ENCODE data around the gene UNC13B. TPM values are rescaled to one million over a fixed set of nuclear protein-coding genes. Genes with fewer than 3 reads are reported as not detected.

Gene UNC13B
- total RNA-seq, 1 experiment from 2014 or later = 17.6 TPM

- ATAC-seq (no peak), DNase-seq (ENCODE audit: low read depth, low spot score) (no peak)
- POLR2A ChIA-PET = no interaction called here
- Histone ChIP-seq H3K9me2 (ENCODE audit: insufficient read depth) (no peaks in the 10 kb centered on the region), H3K79me2 (ENCODE audit: insufficient read depth, low read length) (no peaks in the 10 kb centered on the region), H3K27me3 (ENCODE audit: insufficient read depth, low read length) (no peaks in the 10 kb centered on the region), H3K4me3 (replicated peaks in 1 of 2; ENCODE audit: low read depth in 1 of 2, low read length in 2 of 2) (no peak overlapping the region), H3K4me1 (ENCODE audit: control insufficient read depth in 1 of 2, insufficient read depth in 2 of 2, low read length in 2 of 2) (no peaks in the 10 kb centered on the region), H2AFZ (ENCODE audit: low read depth, low read length, poor library complexity, severe bottlenecking) (no peak overlapping the region), H3K36me3 (ENCODE audit: control insufficient read depth in 1 of 2, insufficient read depth in 2 of 2, low read length in 2 of 2) (no peaks in the 10 kb centered on the region; a peak in 1 of 4 replicates), H3K9ac (ENCODE audit: low read length) (no peak overlapping the region), H4K20me1 (ENCODE audit: insufficient read depth) (no peaks in the 10 kb centered on the region), H3K27ac (ENCODE audit: low read depth, low read length) (no peak overlapping the region), H3K4me2 (ENCODE audit: low read length) (no peak overlapping the region), H3K9me3 (ENCODE audit: control insufficient read depth in 1 of 2, insufficient read depth in 1 of 2, low read depth in 1 of 2, low read length in 2 of 2) (no peaks in the 10 kb centered on the region)
- CTCF ChIA-PET = no interaction called here
- RAD21 ChIA-PET (ENCODE audit: low non-redundant PET in 1 of 2, low total read pairs in 2 of 2, uncharacterized antibody in 2 of 2, unreplicated experiment in 2 of 2) = no interaction called here
- BruUV-seq (replicated peaks) = no TSS peak
- TF ChIP-seq JUND (IDR thresholded peaks at IDR 0.05) = no peak
- intact Hi-C loops (cut with micrococcal nuclease) = no loop called here
Measured at GRCh38 chr9:35395076-35395705, 233.4 kb downstream of the UNC13B start.

- Histone ChIP-seq H2AFZ (ENCODE audit: low read depth, low read length, poor library complexity, severe bottlenecking) (no peak overlapping the region), H3K27me3 (ENCODE audit: insufficient read depth, low read length) (no peaks in the 10 kb centered on the region), H3K4me2 (ENCODE audit: low read length) (no peak overlapping the region), H3K4me1 (ENCODE audit: control insufficient read depth in 1 of 2, insufficient read depth in 2 of 2, low read length in 2 of 2) (no peaks in the 10 kb centered on the region), H3K36me3 (ENCODE audit: control insufficient read depth in 1 of 2, insufficient read depth in 2 of 2, low read length in 2 of 2) (no peaks in the 10 kb centered on the region; a peak in 1 of 4 replicates), H3K9me2 (ENCODE audit: insufficient read depth) (no peaks in the 10 kb centered on the region), H3K9me3 (ENCODE audit: control insufficient read depth in 1 of 2, insufficient read depth in 1 of 2, low read depth in 1 of 2, low read length in 2 of 2) (no peaks in the 10 kb centered on the region), H3K79me2 (ENCODE audit: insufficient read depth, low read length) (no peaks in the 10 kb centered on the region), H3K4me3 (replicated peaks in 1 of 2; ENCODE audit: low read depth in 1 of 2, low read length in 2 of 2) (no peak overlapping the region), H3K9ac (ENCODE audit: low read length) (no peak overlapping the region), H4K20me1 (ENCODE audit: insufficient read depth) (no peaks in the 10 kb centered on the region), H3K27ac (ENCODE audit: low read depth, low read length) (no peak overlapping the region)
- intact Hi-C loops (cut with micrococcal nuclease) = no loop called here
- POLR2A ChIA-PET = no interaction called here
- DNase-seq (ENCODE audit: low read depth, low spot score) (no peak), ATAC-seq (no peak)
- no TSS peak for BruUV-seq (replicated peaks)
- CTCF ChIA-PET = no interaction called here
- RAD21 ChIA-PET (ENCODE audit: low non-redundant PET in 1 of 2, low total read pairs in 2 of 2, uncharacterized antibody in 2 of 2, unreplicated experiment in 2 of 2) = no interaction called here
- TF ChIP-seq RAD21 (IDR thresholded peaks at IDR 0.05; ENCODE audit: low read depth) = no peak
- TF ChIP-seq TCF7L2 (IDR thresholded peaks at IDR 0.05; ENCODE audit: borderline replicate concordance, extremely low read depth, insufficient read depth, insufficient read length) = no peak
- TF ChIP-seq EGR1 (IDR thresholded peaks at IDR 0.05; ENCODE audit: low read depth) = no peak
- TF ChIP-seq ATF3 (IDR thresholded peaks at IDR 0.05) = no peak
- TF ChIP-seq ZFX (IDR thresholded peaks at IDR 0.05) = no peak
Measured at GRCh38 chr9:35395706-35396101, 233.9 kb downstream of the UNC13B start.
